Measurements from ENCODE around the gene SMIM24. TPM values are rescaled to one million over a fixed set of nuclear protein-coding genes. Genes with fewer than 3 reads are reported as not detected.

SMIM24 gene
- total RNA-seq, 1 experiment from 2014 or later, result 1.9 TPM

GRCh38 chr19:3442487-3443071 is 37.7 kb downstream of the SMIM24 start:
- Histone ChIP-seq H3K23me2 (ENCODE audit: insufficient read length, low read depth, low read length, poor library complexity, severe bottlenecking) (no peaks in the 10 kb centered on the region), H3K27me3 (ENCODE audit: insufficient read depth, low read length) (no peaks in the 10 kb centered on the region), H2BK15ac (ENCODE audit: low read depth, low read length) (no peak overlapping the region), H4K91ac (ENCODE audit: insufficient read length, low read depth, low read length) (no peak overlapping the region), H2BK20ac (ENCODE audit: low read depth, low read length, poor library complexity, severe bottlenecking) (no peak overlapping the region), H2AK5ac (ENCODE audit: insufficient read length, low read length) (no peak overlapping the region), H3K79me2 (ENCODE audit: insufficient read depth, low read length) (no peaks in the 10 kb centered on the region), H4K20me1 (ENCODE audit: control insufficient read depth, insufficient read depth, insufficient read length) (no peaks in the 10 kb centered on the region), H3K9me3 (ENCODE audit: control insufficient read depth, low read depth, low read length) (no peaks in the 10 kb centered on the region), H3K4ac (ENCODE audit: low read depth, low read length) (no peak overlapping the region), H2BK120ac (ENCODE audit: low read depth, low read length, poor library complexity, severe bottlenecking) (no peak overlapping the region), H3K56ac (ENCODE audit: insufficient read length, low read depth, low read length) (no peak overlapping the region), H2BK5ac (ENCODE audit: insufficient read length, low read length) (no peak overlapping the region), H3K23ac (ENCODE audit: insufficient read length, low read depth, low read length) (no peak overlapping the region), H3K4me2 (ENCODE audit: insufficient read depth, insufficient read length, low read length) (no peak overlapping the region), H3K79me1 (ENCODE audit: insufficient read depth, low read depth, low read length, poor library complexity, severe bottlenecking) (no peaks in the 10 kb centered on the region), H4K8ac (replicated peaks; ENCODE audit: insufficient read length, low read depth, low read length) (no peak overlapping the region), H3K4me1 (ENCODE audit: insufficient read depth, low read length) (no peaks in the 10 kb centered on the region; the same call in 1 of the 2 replicates), H4K5ac (ENCODE audit: insufficient read length, low read depth, low read length) (no peak overlapping the region), H3K14ac (ENCODE audit: insufficient read depth, low read length) (no peak overlapping the region), H3K9ac (ENCODE audit: extremely low read depth, insufficient read length, low read length) (no peak overlapping the region), H3T11ph (ENCODE audit: low read length) (no peak overlapping the region), H3K18ac (ENCODE audit: insufficient read length, low read depth, low read length) (no peak overlapping the region), H2BK12ac (ENCODE audit: insufficient read length, low read depth, low read length) (no peak overlapping the region), H2AFZ (ENCODE audit: low read length) (no peak overlapping the region), H3K27ac (ENCODE audit: insufficient read length, low read depth, low read length) (no peak overlapping the region)
- Mint-ChIP-seq H3K36me3 (ENCODE audit: insufficient read depth in 1 of 3, low read depth in 3 of 3) (no peaks in the 10 kb centered on the region), H3K4me3 (no peak overlapping the region), H3K27me3 (ENCODE audit: low read depth) (no peaks in the 10 kb centered on the region; the same call in 1 of the 2 replicates), H3K4me1 (peaks cover 9 to 17% of the 10 kb centered on the region in 2 experiments), H3K27ac (no peak overlapping the region), H3K9me3 (no peaks in the 10 kb centered on the region)
- no CpG with 5 or more reads among the region's 15 CpGs for whole genome bisulfite sequencing (ENCODE audit: extremely low coverage, insufficient read length, low lambda C conversion rate)
- TF ChIP-seq CTCF (conservative IDR thresholded peaks at IDR 0.05), result no peak
- DNase-seq, result no peak

Measured in H9 (cell line).